ENCODE measurements around the gene ST6GALNAC4.
A peak's percentile ranks its signal among the peaks of the same experiment; 100 is the strongest.

ST6GALNAC4 gene

GRCh38 chr9:127928676-127929624, 12.1 kb upstream of the ST6GALNAC4 start:
- peak; percentile 47 for DNase-seq

DNA sequence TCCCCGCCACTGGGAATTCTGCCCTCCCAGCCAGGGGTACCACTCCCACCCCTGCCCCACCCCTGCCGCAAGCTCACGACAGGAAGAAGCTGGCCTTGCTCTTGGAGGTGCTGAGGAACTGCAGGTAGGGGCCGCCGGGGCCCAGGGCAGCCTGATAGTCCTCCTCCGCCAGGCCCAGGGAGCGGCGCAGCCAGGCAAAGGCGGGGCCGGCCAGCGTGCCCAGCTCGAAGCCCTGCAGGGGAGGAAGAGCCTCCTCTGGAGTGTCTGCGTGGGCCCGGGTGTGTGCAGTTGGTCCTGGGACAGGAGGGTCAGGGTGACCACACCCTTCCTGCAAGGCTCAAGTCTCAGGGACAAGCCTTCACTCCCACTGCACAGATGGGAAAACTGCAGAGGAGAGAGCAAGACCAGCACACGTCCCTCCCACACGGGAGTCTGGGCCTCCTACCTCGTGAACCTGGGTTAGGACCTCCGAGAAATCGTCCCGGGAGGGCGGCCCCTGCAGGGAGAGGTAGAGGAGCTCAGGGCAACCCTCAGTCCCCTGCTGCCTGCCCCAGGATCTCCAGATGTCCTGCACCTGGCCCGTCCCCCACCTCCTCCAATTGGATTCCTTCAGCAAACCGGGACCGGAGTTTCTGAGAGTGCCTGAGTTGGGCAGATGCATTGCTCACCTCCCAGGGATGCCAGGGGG, 11.3 kb upstream of the ST6GALNAC4 start:
- no peak for DNase-seq

DNA sequence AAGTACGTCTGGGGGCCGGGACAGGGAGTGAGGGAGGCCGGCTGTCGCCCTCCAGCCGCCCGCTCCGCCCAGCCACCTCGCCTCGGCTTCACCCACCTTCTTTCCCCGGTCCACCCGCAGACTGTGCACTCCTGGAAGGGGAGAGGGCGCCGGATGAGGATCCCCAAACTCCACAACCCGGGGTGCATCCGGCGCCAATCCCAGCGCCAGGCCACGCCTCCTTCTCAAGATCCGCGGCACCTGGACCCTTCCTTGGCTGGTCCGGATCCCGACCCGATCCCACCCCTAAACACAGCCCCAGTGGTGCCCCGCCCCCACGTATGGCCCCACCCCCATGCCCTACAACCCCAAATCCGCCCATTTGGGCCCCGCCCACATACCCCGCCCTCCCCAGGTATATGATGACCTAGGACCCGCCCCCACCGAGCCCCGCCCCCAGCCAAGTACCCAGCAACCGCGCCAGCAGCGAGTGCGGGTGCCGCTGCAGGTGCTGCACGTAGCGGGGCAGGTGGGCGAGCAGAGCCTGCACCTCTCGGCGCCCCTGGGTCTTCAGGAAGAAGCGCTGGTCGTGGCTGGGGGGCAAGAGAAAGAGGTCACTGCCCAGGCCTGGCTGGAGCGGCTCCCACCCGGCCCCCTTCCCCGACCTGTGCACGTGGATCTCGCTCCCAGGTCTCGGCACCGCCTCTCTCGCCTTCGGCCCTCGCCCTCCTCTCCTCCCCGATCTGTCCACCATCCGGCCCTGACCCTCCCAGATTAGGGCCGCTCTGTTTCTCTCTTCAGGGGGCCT, 10.6 kb upstream of the ST6GALNAC4 start:
- no peak for DNase-seq

- DNase-seq = no peak
Observed at GRCh38 chr9:127926906-127927200, 10.0 kb upstream of the ST6GALNAC4 start.

- no peak for DNase-seq
Observed at GRCh38 chr9:127925959-127926905, 9.4 kb upstream of the ST6GALNAC4 start.

GRCh38 chr9:127924736-127925444, 8.0 kb upstream of the ST6GALNAC4 start:
- no peak for DNase-seq

DNA sequence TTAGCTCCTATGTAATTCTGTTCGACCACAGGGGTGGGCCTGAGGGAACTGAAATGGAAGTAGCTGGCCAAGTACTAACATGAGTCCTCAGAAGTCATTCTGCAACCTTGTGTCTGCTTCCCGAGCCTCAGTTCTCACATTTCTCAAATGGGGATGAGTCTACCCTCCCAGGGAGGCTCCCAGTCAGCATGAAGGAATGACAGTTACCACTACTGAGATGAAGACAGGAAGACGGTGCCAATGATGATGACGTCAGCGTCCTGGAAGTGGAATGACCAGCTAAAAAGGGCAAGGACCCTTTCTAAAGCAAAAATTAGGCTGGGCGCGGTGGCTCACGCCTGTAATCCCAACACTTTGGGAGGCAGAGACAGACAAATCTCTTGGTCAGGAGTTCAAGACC, 6.9 kb upstream of the ST6GALNAC4 start:
- DNase-seq = peak; percentile 97

DNA sequence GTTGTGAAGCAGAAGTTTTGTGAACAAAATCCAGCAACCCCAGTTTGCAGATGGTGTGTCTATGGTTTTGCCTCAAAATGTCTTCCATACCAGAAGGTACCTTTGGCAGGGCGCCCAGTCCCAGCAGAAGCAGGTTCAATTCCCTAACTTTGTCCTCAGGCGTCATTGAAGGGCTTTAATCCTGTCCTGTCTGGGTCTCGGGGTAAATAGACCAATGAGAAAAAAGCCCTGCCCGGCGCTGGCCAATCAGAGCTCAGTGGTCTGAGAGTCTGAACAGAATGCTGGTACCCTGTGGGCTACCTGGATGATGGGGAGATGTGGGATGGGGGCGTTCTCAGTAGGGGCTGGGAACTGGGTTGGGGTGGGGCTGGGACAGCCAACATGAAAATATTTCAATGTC, 6.2 kb upstream of the ST6GALNAC4 start:
- no peak for DNase-seq

DNA sequence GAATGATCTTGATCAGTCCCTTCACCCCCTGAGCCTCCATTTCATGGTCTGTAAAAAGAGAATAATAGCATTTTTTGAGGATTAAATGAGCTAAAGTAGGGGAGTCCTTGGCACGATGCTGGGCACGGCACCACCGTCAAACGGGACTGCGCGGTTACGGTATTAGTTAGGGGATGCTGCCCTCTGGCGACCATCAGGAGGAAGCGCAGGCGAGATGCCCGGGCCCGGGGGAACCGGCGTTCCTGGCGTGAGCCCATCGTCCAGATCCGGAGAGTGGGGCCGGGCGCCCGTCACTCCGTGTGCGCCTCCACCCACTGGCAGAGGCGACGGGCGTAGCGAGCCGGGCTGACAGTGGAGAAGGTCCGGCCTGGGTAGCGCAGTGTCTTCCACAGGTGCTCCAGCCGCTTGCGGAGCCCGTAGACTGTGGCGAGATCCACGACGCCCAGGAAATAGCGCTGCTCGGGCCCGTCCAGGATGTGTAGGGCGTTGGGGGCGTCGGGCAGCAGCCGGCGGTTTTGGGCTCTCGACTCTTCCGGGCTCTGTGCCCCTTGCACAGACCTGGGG, 4.8 kb upstream of the ST6GALNAC4 start:
- DNase-seq = peak; percentile 42

DNA sequence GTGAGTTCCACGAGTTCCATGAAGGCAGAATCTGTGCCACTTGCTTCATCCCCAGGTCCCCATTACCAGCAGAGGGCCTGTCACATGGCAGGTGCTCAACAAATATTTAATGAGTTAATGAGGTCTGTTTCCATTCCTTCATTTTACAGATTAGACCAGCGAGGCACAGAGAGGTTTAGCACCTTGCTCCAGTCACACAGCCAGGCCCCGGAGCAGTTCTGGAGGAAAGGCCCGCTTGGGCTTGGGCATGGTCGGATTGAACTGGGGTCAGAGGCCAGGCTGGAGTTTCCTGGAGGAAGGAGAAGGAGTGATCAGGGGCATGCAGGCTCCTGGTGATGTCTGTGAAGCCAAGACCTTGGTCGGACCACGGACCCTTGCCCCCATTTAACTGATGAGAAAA, 4.0 kb upstream of the ST6GALNAC4 start:
- DNase-seq = no peak

GRCh38 chr9:127919253-127919815, 2.5 kb upstream of the ST6GALNAC4 start:
- peak; percentile 98 for DNase-seq

DNA sequence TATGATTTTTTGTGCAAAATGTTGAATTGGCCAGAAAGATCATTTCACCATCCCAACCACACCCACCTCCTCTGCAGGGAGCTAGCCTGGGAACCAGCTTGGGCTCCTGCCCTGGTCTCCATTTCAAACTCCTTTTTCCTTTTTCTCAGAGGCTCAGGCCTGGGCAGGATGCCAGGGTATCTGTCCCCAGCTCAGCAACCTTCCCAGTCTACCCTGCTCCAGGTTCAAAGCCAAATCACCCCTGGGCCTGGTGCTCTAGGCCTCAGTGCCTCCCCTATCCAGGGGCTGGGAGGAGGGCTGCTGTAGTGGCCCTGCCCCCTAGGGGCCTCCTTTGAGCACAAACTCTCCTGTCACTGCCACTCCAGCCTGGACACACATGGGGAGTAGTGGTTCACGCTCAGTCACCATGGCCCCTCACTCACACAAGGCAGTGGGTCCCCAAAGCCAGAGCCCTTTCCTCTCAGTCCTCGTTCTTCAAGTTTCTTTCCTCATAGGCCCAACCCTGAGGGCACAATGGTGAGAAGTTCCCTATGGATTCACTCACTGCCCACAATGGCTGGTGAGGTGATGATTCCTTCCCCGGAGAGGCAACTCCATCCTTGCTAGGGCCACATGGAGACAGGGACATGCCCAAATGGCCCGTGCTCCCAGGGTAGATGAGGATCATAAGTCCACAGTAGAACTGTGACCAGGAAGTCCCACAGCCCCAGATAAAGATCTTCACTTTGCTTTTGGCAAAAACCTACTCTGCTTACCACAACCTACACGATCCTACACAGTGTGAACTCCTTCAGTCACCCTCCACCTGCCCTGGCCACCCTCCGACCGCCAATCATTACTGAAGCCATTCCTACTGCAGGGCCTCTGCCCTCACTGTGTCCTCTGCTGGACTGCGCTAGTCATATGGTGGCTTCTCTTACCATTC, 1.6 kb upstream of the ST6GALNAC4 start:
- DNase-seq = peak; percentile 40

DNA sequence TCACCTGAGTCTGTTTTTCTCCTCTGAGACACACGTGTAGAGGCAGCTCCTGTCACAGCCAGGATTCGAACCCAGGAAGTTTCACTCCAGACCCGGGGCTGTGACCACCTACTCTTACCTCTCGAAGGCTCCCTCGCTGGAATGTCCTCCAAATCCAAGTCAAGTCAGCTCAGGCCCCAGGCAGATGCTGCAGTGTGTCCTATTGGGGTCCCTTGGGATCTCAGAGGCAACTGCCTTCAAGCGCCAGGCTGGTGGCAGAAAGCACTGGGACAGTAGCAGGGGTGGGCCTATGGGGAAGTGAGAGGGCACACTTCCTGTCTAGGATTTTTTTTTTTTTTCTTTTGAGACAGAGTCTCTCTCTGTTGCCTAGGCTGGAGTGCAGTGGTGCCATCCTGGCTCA, 762 bp upstream of the ST6GALNAC4 start:
- DNase-seq = no peak

DNA sequence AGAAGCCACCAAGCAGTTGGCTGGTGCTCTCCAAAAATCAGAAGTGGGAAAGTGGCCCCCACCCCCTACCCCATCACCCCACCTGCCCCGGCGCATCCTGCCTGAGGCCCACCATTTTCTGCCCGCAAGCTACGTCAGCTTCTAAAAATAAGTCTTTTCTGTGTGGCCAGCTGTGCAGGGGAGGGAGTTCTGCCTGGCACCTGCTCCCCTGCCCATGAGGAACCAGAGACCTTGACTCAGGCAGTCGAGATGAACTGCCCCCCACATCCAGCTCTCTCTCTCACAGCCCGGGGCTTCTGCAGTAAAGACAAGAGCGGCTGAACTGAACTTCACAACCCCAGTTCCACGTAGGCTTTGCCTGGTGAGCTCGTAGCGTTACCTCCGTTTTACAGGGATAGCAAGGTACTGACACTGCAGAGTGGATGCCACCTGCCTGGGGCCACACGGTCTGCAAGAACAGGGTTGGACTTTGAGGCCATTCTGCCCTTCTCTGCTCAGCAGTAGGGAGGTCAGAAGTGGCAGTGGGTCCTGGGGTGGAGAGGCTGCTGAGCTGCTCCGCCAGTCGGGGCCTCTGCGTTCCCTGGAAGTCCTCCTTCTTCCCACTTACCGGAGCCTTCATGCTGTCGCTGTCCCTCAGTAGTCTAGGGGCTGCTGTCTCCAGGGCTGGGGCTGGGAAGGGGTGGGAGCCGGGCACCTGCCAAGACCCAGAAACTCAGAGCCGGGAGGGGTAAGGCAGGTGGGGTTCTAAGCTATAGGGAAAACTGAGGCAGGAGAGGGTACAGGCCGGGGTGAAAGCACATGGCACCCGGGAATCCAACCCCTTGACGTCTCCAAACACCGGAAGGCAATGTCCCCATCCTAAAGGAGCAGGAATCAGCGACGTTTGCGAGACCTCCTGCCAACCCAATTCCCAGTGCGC, 781 bp downstream of the ST6GALNAC4 start:
- DNase-seq = no peak

DNA sequence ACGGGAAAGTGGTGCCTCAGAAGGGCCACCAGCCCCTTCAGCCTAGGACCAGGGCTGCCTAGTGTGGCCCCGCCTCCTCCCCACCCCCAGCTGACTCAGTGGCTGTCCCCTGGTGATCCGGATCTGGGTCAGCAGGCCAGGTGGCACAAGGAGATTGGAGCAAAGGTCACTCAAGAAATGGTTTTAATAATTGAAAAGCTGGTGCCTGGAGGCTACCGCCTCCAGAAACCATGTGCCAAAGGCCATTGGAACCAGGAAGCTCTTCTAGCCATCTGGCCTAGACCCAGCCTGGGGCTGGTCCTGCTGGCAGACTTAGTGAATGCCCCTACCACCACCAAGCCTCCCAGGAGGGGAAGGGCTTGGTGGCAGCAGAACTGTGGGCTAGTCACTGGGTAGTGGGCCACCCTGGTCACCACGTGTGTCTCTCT, 1.5 kb downstream of the ST6GALNAC4 start:
- no peak for DNase-seq

DNA sequence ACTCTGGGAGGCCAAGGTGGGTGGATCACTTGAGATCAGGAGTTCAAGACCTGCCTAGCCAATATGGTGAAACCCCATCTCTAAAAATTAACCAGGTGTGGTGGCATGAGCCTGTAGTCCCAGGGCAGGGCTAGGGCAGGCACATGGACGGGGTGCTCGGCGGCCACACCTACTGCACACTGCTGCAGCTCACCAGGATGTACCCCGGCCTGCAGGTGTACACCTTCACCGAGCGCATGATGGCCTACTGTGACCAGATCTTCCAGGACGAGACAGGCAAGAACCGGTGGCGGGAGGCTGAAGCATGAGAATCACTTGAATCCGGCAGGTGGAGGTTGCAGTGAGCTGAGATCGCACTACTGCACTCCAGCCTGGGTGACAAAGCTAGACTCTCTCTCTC, 3.2 kb downstream of the ST6GALNAC4 start:
- DNase-seq = no peak

DNA sequence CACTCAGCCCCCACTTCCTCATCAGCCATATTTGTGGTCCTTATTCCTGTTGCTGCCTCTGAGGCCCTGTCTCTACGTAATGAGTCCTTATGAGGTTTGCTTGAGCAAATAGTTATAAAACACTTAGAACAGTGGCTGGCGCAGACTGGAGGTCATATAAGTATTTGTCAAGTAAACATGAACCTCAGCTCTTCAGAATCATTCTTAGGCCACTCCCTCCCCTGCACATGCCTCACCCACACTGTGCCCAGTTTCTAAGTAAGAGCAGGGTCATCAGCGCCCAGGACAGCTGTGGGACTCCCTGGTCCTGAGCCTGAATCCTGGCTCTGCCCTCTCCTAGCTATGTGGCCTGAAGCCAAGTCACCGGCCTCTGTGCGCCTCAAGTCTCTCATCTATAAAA, 4.0 kb downstream of the ST6GALNAC4 start:
- no peak for DNase-seq

DNA sequence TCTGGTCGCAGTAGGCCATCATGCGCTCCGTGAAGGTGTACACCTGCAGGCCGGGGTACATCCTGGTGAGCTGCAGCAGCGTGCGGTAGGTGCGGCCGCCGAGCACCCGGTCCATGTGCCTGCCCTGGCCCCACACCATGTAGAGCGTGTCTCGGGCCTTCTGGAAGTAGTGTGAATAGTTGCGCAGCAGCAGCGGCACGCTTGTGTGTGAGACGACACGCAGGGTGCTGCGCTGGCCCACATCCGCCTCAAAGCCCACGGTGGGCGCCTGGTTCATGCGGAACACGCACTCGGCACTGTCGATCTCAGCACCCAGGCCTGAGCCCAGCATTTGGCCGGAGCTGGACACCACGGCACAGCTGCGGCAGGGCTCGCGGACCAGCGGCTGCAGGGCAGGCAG, 4.5 kb downstream of the ST6GALNAC4 start:
- DNase-seq = no peak

Measured in fibroblast of skin of back (primary cell).